Measurements from ENCODE around the gene CACNB1. TPM values are rescaled to one million over a fixed set of nuclear protein-coding genes. Genes with fewer than 3 reads are reported as not detected.
A peak's percentile ranks its signal among the peaks of the same experiment; 100 is the strongest.

CACNB1 gene
- total RNA-seq, 4 donors from 2014 or later: 3.6 to 7.9 (median 5.9) TPM

- H3K36me3 ChIP-seq: peaks cover 0 to 52% of the 10 kb centered on the region in 2 donors
- H3K4me3 ChIP-seq: peak overlapping the region in 1 of 2 donors; percentile 1
- ATAC-seq: peak; percentile 63
- WGBS, 2 donors (ENCODE audit: low coverage in 1 of 2): 32 to 52% methylated on average over 4 to 6 of the region's 20 CpGs
- TF ChIP-seq EP300 (IDR thresholded peaks at IDR 0.05) (no peak), CTCF (IDR thresholded peaks at IDR 0.05) (peak in 3 of 4 experiments; percentile 27 to 56 (median 38))
- H3K4me1 ChIP-seq: peaks cover 0 to 59% (median 15%) of the 10 kb centered on the region in 3 donors
- peak overlapping the region in 3 of 4 donors; percentile 64 to 95 (median 89) for H3K27ac ChIP-seq
- H3K27me3 ChIP-seq: no peaks in the 10 kb centered on the region
- no peaks in the 10 kb centered on the region for H3K9me3 ChIP-seq
These were observed 3.1 kb downstream of the CACNB1 start for GRCh38 chr17:39194089-39194984.

- no peaks in the 10 kb centered on the region for H3K9me3 ChIP-seq
- no peak overlapping the region for H3K4me3 ChIP-seq
- no peak overlapping the region for H3K27ac ChIP-seq
- H3K4me1 ChIP-seq: peaks cover 0 to 49% (median 15%) of the 10 kb centered on the region in 3 donors
- H3K27me3 ChIP-seq: no peaks in the 10 kb centered on the region
- H3K36me3 ChIP-seq: peaks cover 0 to 62% of the 10 kb centered on the region in 2 donors
- TF ChIP-seq CTCF (IDR thresholded peaks at IDR 0.05) (no peak), POLR2A (IDR thresholded peaks at IDR 0.05) (no peak), EP300 (IDR thresholded peaks at IDR 0.05) (no peak), POLR2AphosphoS5 (IDR thresholded peaks at IDR 0.05) (no peak)
- WGBS, 2 donors (ENCODE audit: low coverage in 1 of 2): 75 to 94% methylated on average over 3 to 4 of the region's 10 CpGs
- no peak for ATAC-seq
These were observed 4.1 kb downstream of the CACNB1 start for GRCh38 chr17:39193346-39193745.

- TF ChIP-seq EP300 (IDR thresholded peaks at IDR 0.05) (no peak), CTCF (IDR thresholded peaks at IDR 0.05) (no peak)
- Histone ChIP-seq H3K9me3 (no peaks in the 10 kb centered on the region), H3K27ac (no peak overlapping the region), H3K27me3 (no peaks in the 10 kb centered on the region), H3K4me1 (peaks cover 0 to 44% (median 12%) of the 10 kb centered on the region in 3 donors), H3K4me3 (no peak overlapping the region), H3K36me3 (peaks cover 0 to 66% of the 10 kb centered on the region in 2 donors)
- ATAC-seq: no peak
- WGBS, 2 donors (ENCODE audit: low coverage in 1 of 2): 90% methylated on average over 10 of the region's 16 CpGs; no CpG with 5 or more reads in 1 of the 2 donors
These were observed 4.6 kb downstream of the CACNB1 start for GRCh38 chr17:39192901-39193300.

GRCh38 chr17:39191750-39192510, 5.5 kb downstream of the CACNB1 start:
- no peak for TF ChIP-seq CTCF (IDR thresholded peaks at IDR 0.05)
- no peak for TF ChIP-seq EP300 (IDR thresholded peaks at IDR 0.05)
- TF ChIP-seq POLR2AphosphoS5 (IDR thresholded peaks at IDR 0.05): no peak
- TF ChIP-seq POLR2A (IDR thresholded peaks at IDR 0.05): no peak
- peaks cover 0 to 76% of the 10 kb centered on the region in 2 donors for H3K36me3 ChIP-seq
- no peaks in the 10 kb centered on the region for H3K9me3 ChIP-seq
- no peak overlapping the region for H3K4me3 ChIP-seq
- no peak for ATAC-seq
- no peaks in the 10 kb centered on the region for H3K27me3 ChIP-seq
- H3K27ac ChIP-seq: no peak overlapping the region
- peaks cover 0 to 38% (median 10%) of the 10 kb centered on the region in 3 donors for H3K4me1 ChIP-seq
- 67 to 94% methylated on average over 1 to 7 of the region's 9 CpGs for WGBS, 2 donors (ENCODE audit: low coverage in 1 of 2)

Measured in gastroesophageal sphincter (tissue), 4 donors.